ENCODE data around the gene JHY.

GRCh38 chr11:122851366-122851966 is 31.1 kb upstream of the JHY start:
- TF ChIP-seq GABPA (IDR thresholded peaks at IDR 0.05; ENCODE audit: borderline replicate concordance, insufficient read depth, low read length) (no peak), POLR2A (IDR thresholded peaks at IDR 0.05; ENCODE audit: control extremely low read depth in 1 of 2, low read depth in 2 of 2, low read length in 2 of 2) (no peak), POLR2AphosphoS5 (IDR thresholded peaks at IDR 0.05; ENCODE audit: low read depth, low read length) (no peak), PHF8 (conservative IDR thresholded peaks at IDR 0.05; ENCODE audit: low read depth, low read length) (no peak), SP2 (IDR thresholded peaks at IDR 0.05; ENCODE audit: low read length) (no peak), ZNF274 (IDR thresholded peaks at IDR 0.05; ENCODE audit: borderline replicate concordance, extremely low read depth, low read length) (no peak)
- TF ChIP-seq, protein P1, sequence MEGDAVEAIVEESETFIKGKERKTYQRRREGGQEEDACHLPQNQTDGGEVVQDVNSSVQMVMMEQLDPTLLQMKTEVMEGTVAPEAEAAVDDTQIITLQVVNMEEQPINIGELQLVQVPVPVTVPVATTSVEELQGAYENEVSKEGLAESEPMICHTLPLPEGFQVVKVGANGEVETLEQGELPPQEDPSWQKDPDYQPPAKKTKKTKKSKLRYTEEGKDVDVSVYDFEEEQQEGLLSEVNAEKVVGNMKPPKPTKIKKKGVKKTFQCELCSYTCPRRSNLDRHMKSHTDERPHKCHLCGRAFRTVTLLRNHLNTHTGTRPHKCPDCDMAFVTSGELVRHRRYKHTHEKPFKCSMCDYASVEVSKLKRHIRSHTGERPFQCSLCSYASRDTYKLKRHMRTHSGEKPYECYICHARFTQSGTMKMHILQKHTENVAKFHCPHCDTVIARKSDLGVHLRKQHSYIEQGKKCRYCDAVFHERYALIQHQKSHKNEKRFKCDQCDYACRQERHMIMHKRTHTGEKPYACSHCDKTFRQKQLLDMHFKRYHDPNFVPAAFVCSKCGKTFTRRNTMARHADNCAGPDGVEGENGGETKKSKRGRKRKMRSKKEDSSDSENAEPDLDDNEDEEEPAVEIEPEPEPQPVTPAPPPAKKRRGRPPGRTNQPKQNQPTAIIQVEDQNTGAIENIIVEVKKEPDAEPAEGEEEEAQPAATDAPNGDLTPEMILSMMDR (IDR thresholded peaks at IDR 0.05; ENCODE audit: control extremely low read depth in 1 of 3, insufficient read depth in 1 of 3, low read depth in 1 of 3, low read length in 3 of 3): no peak

Data from H1 (cell line).